Prostate gland (tissue), 2 donors: ENCODE data around the gene IFNL3. TPM values are rescaled to one million over a fixed set of nuclear protein-coding genes. Genes with fewer than 3 reads are reported as not detected.

Source experiments
- DNase-seq: peaks from one replicate; pipeline ENCODE4 v3.0.0-alpha.2; 2019; ENCODE audit warnings: low spot score
- H3K27ac ChIP-seq, 2 donors: fragments of 200-600 bp; sonication (generic); 2 replicates each; pipeline ENCODE4 v1.5.1; 2017 to 2019
- H3K27me3 ChIP-seq: fragments of 200-600 bp; sonication (generic); replicated peaks from 2 replicates; pipeline ENCODE4 v1.5.1; 2019; ENCODE audit not compliant: insufficient read depth
- H3K36me3 ChIP-seq, 2 donors: fragments of 200-600 bp; sonication (generic); 1 replicate in 1 of 2; 2 replicates in 1 of 2; pipeline versions ENCODE4 v1.5.1 to v1.8.1; 2017 to 2019
- H3K4me1 ChIP-seq: fragments of 200-600 bp; sonication (generic); replicated peaks from 2 replicates; pipeline ENCODE4 v1.5.1; 2019
- H3K4me3 ChIP-seq, 2 donors: fragments of 200-600 bp; sonication (generic); 2 replicates each; pipeline ENCODE4 v1.5.1; 2017 to 2019
- H3K9me3 ChIP-seq: fragments of 200-600 bp; sonication (generic); 2 replicates; pipeline ENCODE4 v1.5.1; 2017
- CTCF ChIP-seq, 4 experiments: fragments of 200-600 bp in 2 of 4; fragments of 450-650 bp in 2 of 4; sonication (generic) in 2 of 4; IDR thresholded peaks; 1 replicate in 3 of 4; 2 replicates in 1 of 4; pipeline ENCODE4 v1.5.1; 2016 to 2019; ENCODE audit warnings: antibody characterized with exemption in 4 of 4, mild to moderate bottlenecking in 2 of 4, moderate library complexity in 2 of 4
- POLR2A ChIP-seq: fragments of 450-650 bp; IDR thresholded peaks from one replicate; pipeline ENCODE4 v1.6.1; 2016; ENCODE audit warnings: antibody characterized with exemption, mild to moderate bottlenecking
- POLR2AphosphoS5 ChIP-seq: sonication (generic); formaldehyde crosslinking; IDR thresholded peaks from one replicate; pipeline ENCODE4 v1.6.1; 2017; ENCODE audit warnings: antibody characterized with exemption
- WGBS: methylation state at CpG from one replicate; pipeline ENCODE4 v1.1.5; 2018; 5-methylcytosine and 5-hydroxymethylcytosine counted together
- intact Hi-C: fragments of 100-400 bp; cut with DNase I; formaldehyde crosslinking; loops from one replicate; pipeline ENCODE4 v1.14.2; 2022
- total RNA-seq, 2 donors: library from RNA; depleted of rRNA; stranded (reverse); fragments of >200 nt; gene quantifications; one replicate each; pipeline ENCODE4 v1.1.0, GENCODE V29; 2016

The IFNL3 gene
- total RNA-seq, 2 donors from 2014 or later, result not detected

GRCh38 chr19:39265321-39265916, 20.6 kb upstream of the IFNL3 start:
- Histone ChIP-seq H3K27me3 (peaks cover 28% of the 10 kb centered on the region), H3K27ac (no peak overlapping the region), H3K4me3 (no peak overlapping the region), H3K4me1 (no peaks in the 10 kb centered on the region), H3K36me3 (no peaks in the 10 kb centered on the region), H3K9me3 (no peaks in the 10 kb centered on the region)
- 38% methylated on average over 38 of the region's 39 CpGs for WGBS
- intact Hi-C loops, result no loop called here
- TF ChIP-seq POLR2AphosphoS5, result no peak
- no peak for TF ChIP-seq CTCF (IDR thresholded peaks at IDR 0.05)
- TF ChIP-seq POLR2A, result no peak
- DNase-seq, result no peak

GRCh38 chr19:39264306-39265290, 19.8 kb upstream of the IFNL3 start:
- Histone ChIP-seq H3K27ac (no peak overlapping the region), H3K4me3 (no peak overlapping the region), H3K4me1 (no peaks in the 10 kb centered on the region), H3K27me3 (peaks cover 28% of the 10 kb centered on the region), H3K36me3 (no peaks in the 10 kb centered on the region), H3K9me3 (no peaks in the 10 kb centered on the region)
- intact Hi-C loops, result no loop called here
- DNase-seq, result no peak
- 3% methylated on average over 20 of the region's 102 CpGs for WGBS
- no peak for TF ChIP-seq POLR2AphosphoS5
- no peak for TF ChIP-seq POLR2A
- no peak for TF ChIP-seq CTCF (IDR thresholded peaks at IDR 0.05)

GRCh38 chr19:39263912-39264305, 19.1 kb upstream of the IFNL3 start:
- no peak overlapping the region for H3K4me3 ChIP-seq
- WGBS, result 20% methylated on average over 17 of the region's 17 CpGs
- H3K27ac ChIP-seq, result no peak overlapping the region
- DNase-seq, result no peak
- H3K36me3 ChIP-seq, result no peaks in the 10 kb centered on the region
- H3K27me3 ChIP-seq, result peaks cover 28% of the 10 kb centered on the region
- H3K4me1 ChIP-seq, result no peaks in the 10 kb centered on the region
- intact Hi-C loops, result no loop called here
- H3K9me3 ChIP-seq, result no peaks in the 10 kb centered on the region
- TF ChIP-seq POLR2A, result no peak
- TF ChIP-seq CTCF (IDR thresholded peaks at IDR 0.05), result no peak
- TF ChIP-seq POLR2AphosphoS5, result no peak

GRCh38 chr19:39262496-39262895, 17.7 kb upstream of the IFNL3 start:
- 58% methylated on average over 4 of the region's 4 CpGs for WGBS
- no peaks in the 10 kb centered on the region for H3K4me1 ChIP-seq
- H3K27me3 ChIP-seq, result peaks cover 28% of the 10 kb centered on the region
- H3K36me3 ChIP-seq, result no peaks in the 10 kb centered on the region
- no peak overlapping the region for H3K27ac ChIP-seq
- no peak for DNase-seq
- no peaks in the 10 kb centered on the region for H3K9me3 ChIP-seq
- no peak overlapping the region for H3K4me3 ChIP-seq
- TF ChIP-seq CTCF (IDR thresholded peaks at IDR 0.05) (no peak), POLR2A (no peak), POLR2AphosphoS5 (no peak)
- intact Hi-C loops, result no loop called here
